IMR-90 (cell line): ENCODE results near the gene TEX35. TPM values are rescaled to one million over a fixed set of nuclear protein-coding genes. Genes with fewer than 3 reads are reported as not detected.

Experiments
- ATAC-seq: fragments of 200-7000 bp; cut with Tn5 transposase; 2 replicates; pipeline ENCODE4 v1.9.1; 2020; ENCODE audit warnings: low read depth, mild to moderate bottlenecking, moderate library complexity
- BruUV-seq: library from RNA; stranded (reverse); fragments of 400-500 nt; replicated peaks from 2 replicates; lab custom pipeline; 2021; lab: Mats Ljungman, UMichigan
- CTCF ChIA-PET: fragments of 300-600 bp; formaldehyde crosslinking; extraction: SDS; loops from one replicate; lab custom pipeline; 2021; ENCODE audit warnings: antibody characterized with exemption; lab: Yijun Ruan, JAX
- POLR2A ChIA-PET: fragments of 300-600 bp; sonication (Branson Sonifier 250); formaldehyde crosslinking; loops from one replicate; lab custom pipeline; 2022; ENCODE audit warnings: antibody characterized with exemption; ENCODE audit not compliant: unreplicated experiment; lab: Charles Lee
- DNase-seq: peaks from one replicate; pipeline ENCODE4 v3.0.0; 2013
- H2AFZ ChIP-seq: replicated peaks from 2 replicates; pipeline ENCODE3; 2013; ENCODE audit warnings: low read length, mild to moderate bottlenecking; ENCODE audit not compliant: poor library complexity
- H2AK5ac ChIP-seq: 2 replicates; pipeline ENCODE4 v1.6.1; 2013; ENCODE audit warnings: low read depth, low read length, inconsistent platforms
- H2AK9ac ChIP-seq: replicated peaks from 2 replicates; pipeline ENCODE3; 2013; ENCODE audit warnings: mild to moderate bottlenecking, low read depth, low read length, moderate library complexity; ENCODE audit not compliant: poor library complexity
- H2BK120ac ChIP-seq: 2 replicates; pipeline ENCODE4 v1.6.1; 2013; ENCODE audit warnings: low read depth, low read length, inconsistent platforms
- H2BK15ac ChIP-seq: 3 replicates; pipeline ENCODE4 v1.6.1; 2013; ENCODE audit warnings: low read depth, low read length, inconsistent platforms
- H2BK20ac ChIP-seq: 2 replicates; pipeline ENCODE4 v1.6.1; 2013; ENCODE audit warnings: low read depth, mild to moderate bottlenecking, inconsistent platforms, low read length, moderate library complexity
- H2BK5ac ChIP-seq: 2 replicates; pipeline ENCODE4 v1.6.1; 2013; ENCODE audit warnings: mild to moderate bottlenecking, low read depth, low read length, inconsistent platforms; ENCODE audit not compliant: poor library complexity, severe bottlenecking
- H3K14ac ChIP-seq: replicated peaks from 2 replicates; pipeline ENCODE4 v1.6.1; 2013; ENCODE audit warnings: low read depth, low read length, inconsistent platforms
- H3K18ac ChIP-seq: 2 replicates; pipeline ENCODE4 v1.6.1; 2013; ENCODE audit warnings: low read depth, low read length, control low read depth
- H3K23ac ChIP-seq: 2 replicates; pipeline ENCODE4 v1.6.1; 2013; ENCODE audit warnings: low read depth, low read length, inconsistent platforms
- H3K27ac ChIP-seq: 2 replicates; pipeline ENCODE4 v1.5.1; 2013; ENCODE audit warnings: mild to moderate bottlenecking, control low read depth, low read length; ENCODE audit not compliant: insufficient read depth
- H3K27me3 ChIP-seq: 2 replicates; pipeline ENCODE4 v1.6.1; 2013; ENCODE audit warnings: low read length; ENCODE audit not compliant: control insufficient read depth, insufficient read depth
- H3K36me3 ChIP-seq: 2 replicates; pipeline ENCODE4 v1.6.1; 2013; ENCODE audit warnings: low read length, mixed read lengths; ENCODE audit not compliant: control insufficient read depth, insufficient read depth
- H3K4ac ChIP-seq: 2 replicates; pipeline ENCODE4 v1.6.1; 2013; ENCODE audit warnings: low read depth, low read length, inconsistent platforms
- H3K4me1 ChIP-seq: 2 replicates; pipeline ENCODE4 v1.6.1; 2013; ENCODE audit warnings: low read length, mixed read lengths; ENCODE audit not compliant: control insufficient read depth, insufficient read depth
- H3K4me2 ChIP-seq: 2 replicates; pipeline ENCODE4 v1.6.1; 2013; ENCODE audit warnings: low read depth, mild to moderate bottlenecking, control low read depth, low read length, moderate library complexity
- H3K4me3 ChIP-seq: 2 replicates; pipeline ENCODE4 v1.5.1; 2013; ENCODE audit warnings: low read depth, mild to moderate bottlenecking, control low read depth, low read length, moderate library complexity; ENCODE audit not compliant: insufficient read depth
- H3K56ac ChIP-seq: 2 replicates; pipeline ENCODE4 v1.6.1; 2013; ENCODE audit warnings: low read length, inconsistent platforms; ENCODE audit not compliant: insufficient read depth; ENCODE audit errors: extremely low read depth
- H3K79me1 ChIP-seq, 2 experiments: 2 replicates each; pipeline ENCODE4 v1.6.1; 2013; ENCODE audit warnings: low read length in 2 of 2, inconsistent platforms in 1 of 2, low read depth in 1 of 2
- H3K9ac ChIP-seq: 2 replicates; pipeline ENCODE4 v1.6.1; 2013; ENCODE audit warnings: low read depth, low read length, control low read depth
- H3K9me1 ChIP-seq: 2 replicates; pipeline ENCODE4 v1.6.1; 2013; ENCODE audit warnings: low read length, inconsistent platforms; ENCODE audit not compliant: insufficient read depth
- H3K9me3 ChIP-seq: 2 replicates; pipeline ENCODE4 v1.6.1; 2013; ENCODE audit warnings: low read length; ENCODE audit not compliant: control insufficient read depth, insufficient read depth
- H4K20me1 ChIP-seq: 2 replicates; pipeline ENCODE4 v1.6.1; 2013; ENCODE audit warnings: low read length, inconsistent platforms; ENCODE audit not compliant: insufficient read depth
- H4K5ac ChIP-seq: 2 replicates; pipeline ENCODE4 v1.6.1; 2013; ENCODE audit warnings: mild to moderate bottlenecking, low read depth, low read length, control low read depth
- H4K8ac ChIP-seq, 2 experiments: 2 replicates each; pipeline ENCODE4 v1.6.1; 2013; ENCODE audit warnings: low read depth in 2 of 2, low read length in 2 of 2, control low read depth in 1 of 2, inconsistent platforms in 1 of 2
- H4K91ac ChIP-seq: 2 replicates; pipeline ENCODE4 v1.6.1; 2013; ENCODE audit warnings: low read depth, low read length, inconsistent platforms; ENCODE audit not compliant: insufficient read depth
- BHLHE40 ChIP-seq: fragments of 150-350 bp; IDR thresholded peaks from 2 replicates; pipeline ENCODE4 v1.6.1; 2016; ENCODE audit warnings: mild to moderate bottlenecking, low read depth, low read length
- RAD21 ChIP-seq: IDR thresholded peaks from 2 replicates; pipeline ENCODE4 v1.6.1; 2012; ENCODE audit warnings: low read length, improper control_type of control experiment
- SMC3 ChIP-seq: fragments of 150-350 bp; IDR thresholded peaks from 2 replicates; pipeline ENCODE4 v1.6.1; 2016; ENCODE audit warnings: low read depth, mild to moderate bottlenecking, antibody characterized with exemption, low read length, moderate library complexity
- USF2 ChIP-seq: fragments of 150-350 bp; IDR thresholded peaks from 2 replicates; pipeline ENCODE4 v1.6.1; 2017; ENCODE audit warnings: mild to moderate bottlenecking, antibody characterized with exemption, low read length, low read depth
- WGBS, 2 experiments: methylation state at CpG; one replicate each; pipeline versions ENCODE4 v1.1.5 to v1.1.7; 2013; ENCODE audit warnings: missing lambda C conversion rate in 2 of 2; ENCODE audit not compliant: insufficient read length in 1 of 2; ENCODE audit errors: extremely low coverage in 2 of 2; 5-methylcytosine and 5-hydroxymethylcytosine counted together
- dilution Hi-C: fragments of 300-500 bp; cut with HindIII; formaldehyde crosslinking; loops from one replicate; pipeline ENCODE4 v1.14.3; 2018; ENCODE audit warnings: low sequenced_read_pairs; ENCODE audit not compliant: unreplicated experiment
- in situ Hi-C: fragments of 300-500 bp; cut with MboI; formaldehyde crosslinking; loops from 3 replicates; pipeline ENCODE4 v1.14.3; 2019; ENCODE audit warnings: low sequenced_read_pairs, inconsistent platforms, mixed read lengths
- intact Hi-C: fragments of 100-400 bp; cut with micrococcal nuclease; formaldehyde crosslinking; loops from 2 replicates; pipeline ENCODE4 v1.10.0; 2022
- polyA plus RNA-seq, 3 experiments: library from polyadenylated mRNA; depleted of rRNA; stranded (reverse); fragments of >200 nt; gene quantifications; 2 replicates each; pipeline ENCODE4 v1.2.3, GENCODE V29; 2012; ENCODE audit warnings: low replicate concordance in 1 of 3
- total RNA-seq: library from RNA; depleted of rRNA; stranded (reverse); fragments of >200 nt; gene quantifications from 2 replicates; pipeline ENCODE4 v1.2.3, GENCODE V29; 2012

Gene TEX35
- total and polyA plus RNA-seq, 2 of the 4 experiments (the other 2 are of a cell fraction) = 0.05 TPM; not detected in 1

DNA sequence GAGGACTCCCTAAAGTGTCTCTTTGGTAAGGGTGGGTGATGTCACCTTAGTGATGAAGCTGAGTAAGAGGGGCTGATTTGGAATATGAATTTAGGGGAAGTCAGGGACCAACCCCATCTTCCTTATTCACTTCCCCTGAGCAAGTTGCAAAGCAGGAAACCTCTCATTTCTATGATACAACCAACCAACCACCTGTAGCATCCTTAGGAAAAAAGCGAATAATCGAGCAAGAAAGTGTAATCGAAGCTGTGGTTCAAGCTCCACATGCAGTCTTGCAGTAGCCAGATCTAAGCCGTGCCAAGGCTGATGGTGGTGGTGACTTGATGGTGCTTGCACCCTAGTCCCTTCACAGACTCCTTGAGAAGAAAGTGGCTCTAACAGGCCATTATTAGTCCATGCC is 3.2 kb downstream of the TEX35 start:
- no peak for DNase-seq
- H3K9me3 ChIP-seq = no peaks in the 10 kb centered on the region
- no TSS peak for BruUV-seq
- H3K79me1 ChIP-seq = no peaks in the 10 kb centered on the region
- no peak overlapping the region for H3K18ac ChIP-seq
- H4K91ac ChIP-seq = no peak overlapping the region
- peaks cover 3% of the 10 kb centered on the region for H3K27me3 ChIP-seq
- no peak overlapping the region for H2AFZ ChIP-seq
- H2BK15ac ChIP-seq = no peak overlapping the region
- dilution Hi-C loops = no loop called here
- H3K4me2 ChIP-seq = no peak overlapping the region
- no peak overlapping the region for H2BK120ac ChIP-seq
- WGBS, 2 experiments = no CpG with 5 or more reads among the region's 4 CpGs
- TF ChIP-seq USF2 (no peak), BHLHE40 (no peak), RAD21 (no peak), SMC3 (no peak)
- no peak overlapping the region for H3K4me3 ChIP-seq
- no peak overlapping the region for H2AK5ac ChIP-seq
- no peak overlapping the region for H3K27ac ChIP-seq
- no peak overlapping the region for H2BK5ac ChIP-seq
- no peak overlapping the region for H3K14ac ChIP-seq
- H2AK9ac ChIP-seq = no peak overlapping the region
- H4K8ac ChIP-seq = no peak overlapping the region
- H3K9ac ChIP-seq = no peak overlapping the region
- no peaks in the 10 kb centered on the region; the same call in 1 of the 2 replicates for H3K9me1 ChIP-seq
- H3K23ac ChIP-seq = no peak overlapping the region
- H3K36me3 ChIP-seq = no peaks in the 10 kb centered on the region
- H3K4me1 ChIP-seq = no peaks in the 10 kb centered on the region
- H3K56ac ChIP-seq = no peak overlapping the region
- ATAC-seq = no peak
- H4K20me1 ChIP-seq = no peaks in the 10 kb centered on the region
- intact Hi-C loops = no loop called here
- H4K5ac ChIP-seq = no peak overlapping the region
- ChIA-PET POLR2A (no interaction called here), CTCF (interaction anchor here (0.6 to 1.1 kb wide), 3 partner anchors 14 to 487 kb away, joined by 4 read pairs; no protein-coding TSS in a partner anchor)
- no peak overlapping the region for H2BK20ac ChIP-seq
- H3K4ac ChIP-seq = no peak overlapping the region
- in situ Hi-C loops = no loop called here
